Small intestine (tissue), 7 donors: ENCODE results near the gene C5orf58. TPM values are rescaled to one million over a fixed set of nuclear protein-coding genes. Genes with fewer than 3 reads are reported as not detected.

ENCODE experiments used
- DNase-seq, 2 donors: peaks; one replicate each; pipeline versions ENCODE4 v3.0.0 to v3.0.0-alpha.2; 2013
- FAIRE-seq: peaks from 2 replicates; lab custom pipeline; 2012; peaks lifted over from hg19 to GRCh38; lab: Jason Lieb, UNC
- H3K27ac ChIP-seq, 3 donors: one replicate each; pipeline ENCODE4 v1.5.1; 2013; ENCODE audit warnings: low read length in 2 of 3, mild to moderate bottlenecking in 2 of 3, control low read depth in 1 of 3, inconsistent platforms in 1 of 3, low read depth in 1 of 3, moderate library complexity in 1 of 3
- H3K27me3 ChIP-seq, 3 donors: one replicate each; pipeline ENCODE4 v1.6.1; 2013; ENCODE audit warnings: low read length in 3 of 3, inconsistent platforms in 1 of 3; ENCODE audit not compliant: control insufficient read depth in 3 of 3, insufficient read depth in 3 of 3
- H3K36me3 ChIP-seq, 3 donors: one replicate each; pipeline ENCODE4 v1.6.1; 2013; ENCODE audit warnings: low read length in 3 of 3, inconsistent platforms in 1 of 3, low read depth in 1 of 3, mild to moderate bottlenecking in 1 of 3, moderate library complexity in 1 of 3; ENCODE audit not compliant: control insufficient read depth in 3 of 3, insufficient read depth in 2 of 3
- H3K4me1 ChIP-seq, 3 donors: one replicate each; pipeline ENCODE4 v1.6.1; 2013; ENCODE audit warnings: low read length in 2 of 3, inconsistent platforms in 1 of 3, low read depth in 1 of 3, mild to moderate bottlenecking in 1 of 3, moderate library complexity in 1 of 3; ENCODE audit not compliant: control insufficient read depth in 3 of 3, insufficient read depth in 2 of 3
- H3K4me3 ChIP-seq, 3 donors: one replicate each; pipeline ENCODE4 v1.5.1; 2013; ENCODE audit warnings: low read length in 3 of 3, control low read depth in 1 of 3, inconsistent platforms in 1 of 3, low read depth in 1 of 3, mild to moderate bottlenecking in 1 of 3, moderate library complexity in 1 of 3
- H3K9me3 ChIP-seq, 2 donors: one replicate each; pipeline ENCODE4 v1.6.1; 2013; ENCODE audit warnings: low read depth in 1 of 2, low read length in 1 of 2; ENCODE audit not compliant: control insufficient read depth in 2 of 2, insufficient read depth in 1 of 2
- WGBS, 3 donors: extraction: QIAGEN DNeasy Blood & Tissue Kit; methylation state at CpG; one replicate each; pipeline ENCODE4 v1.1.7; 2013; 5-methylcytosine and 5-hydroxymethylcytosine counted together
- polyA plus RNA-seq, 4 donors: library from polyadenylated mRNA; stranded (reverse) in 3 of 4; unstranded in 1 of 4; fragments of 200-250 nt in 3 of 4; fragments of 120-200 nt in 1 of 4; gene quantifications; one replicate each; pipeline versions ENCODE4 v1.2.1 to v1.2.3, GENCODE V29; 2013
- donor health status: healthy with polysubstance abuse.
- donor health status: control.
- donor health status: control.
- donor health status: Bipolar disorder and iron deficiency.
- donor health status: healthy.

The C5orf58 gene
- polyA plus RNA-seq, 4 donors, result 0.69 TPM; not detected in 3

DNA sequence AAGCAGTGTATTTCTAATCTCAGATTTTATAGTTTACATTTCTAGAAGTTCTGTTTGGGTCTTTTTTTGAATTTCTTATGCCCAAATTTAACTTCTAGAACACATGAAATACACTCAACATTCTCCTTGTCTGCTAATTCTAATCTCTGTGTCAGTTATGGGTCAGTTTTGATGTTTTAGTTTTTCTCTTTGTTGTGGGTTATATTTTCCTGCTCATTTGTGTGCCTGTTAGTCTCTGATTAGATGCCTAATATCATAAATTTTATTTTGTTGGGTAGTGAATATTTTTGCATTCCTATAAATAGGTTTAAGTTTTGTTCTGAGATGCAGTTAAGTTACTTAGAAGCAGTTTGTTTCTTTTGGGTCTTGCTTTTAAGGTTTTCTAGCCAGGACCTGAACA lies 52.4 kb downstream of the C5orf58 start:
- Histone ChIP-seq H3K9me3 (peaks cover 0 to 3% of the 10 kb centered on the region in 2 donors), H3K4me1 (peaks cover 0 to 7% (median 0%) of the 10 kb centered on the region in 3 donors), H3K27ac (no peak overlapping the region), H3K4me3 (no peak overlapping the region), H3K27me3 (no peaks in the 10 kb centered on the region), H3K36me3 (no peaks in the 10 kb centered on the region)
- no peak for FAIRE-seq
- no peak for DNase-seq

DNA sequence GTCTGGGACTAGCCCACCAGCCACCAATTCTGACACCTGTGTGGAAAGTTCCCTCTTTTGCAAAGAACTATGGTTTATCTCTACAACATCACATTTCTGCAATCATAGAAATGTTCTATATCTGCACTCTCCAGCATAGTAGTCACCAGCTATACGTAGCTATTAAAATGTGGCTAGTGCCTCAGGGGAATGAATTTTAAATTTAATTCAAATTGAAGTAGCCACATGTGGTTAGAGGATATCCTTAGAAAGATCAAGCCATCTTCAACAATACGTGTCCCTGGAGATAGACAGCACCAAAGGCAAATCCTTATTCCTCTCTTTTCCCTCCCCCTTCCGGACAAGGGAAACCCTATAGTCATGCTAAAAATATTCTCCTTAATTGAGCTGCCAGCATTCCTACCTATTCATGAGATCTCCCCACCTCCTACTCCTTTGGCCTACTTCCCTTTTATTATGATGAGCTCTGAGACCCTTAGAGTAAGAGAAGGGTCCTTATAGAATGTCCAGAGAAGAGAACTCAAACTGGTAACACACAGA lies 53.7 kb downstream of the C5orf58 start:
- Histone ChIP-seq H3K4me3 (no peak overlapping the region), H3K9me3 (peaks cover 0 to 6% of the 10 kb centered on the region in 2 donors), H3K4me1 (peaks cover 0 to 7% (median 0%) of the 10 kb centered on the region in 3 donors), H3K27ac (no peak overlapping the region), H3K36me3 (no peaks in the 10 kb centered on the region), H3K27me3 (no peaks in the 10 kb centered on the region)
- DNase-seq (no peak), FAIRE-seq (no peak)
- 77 to 83% (median 80%) methylated on average over 3 of the region's 3 CpGs for WGBS, 3 donors

DNA sequence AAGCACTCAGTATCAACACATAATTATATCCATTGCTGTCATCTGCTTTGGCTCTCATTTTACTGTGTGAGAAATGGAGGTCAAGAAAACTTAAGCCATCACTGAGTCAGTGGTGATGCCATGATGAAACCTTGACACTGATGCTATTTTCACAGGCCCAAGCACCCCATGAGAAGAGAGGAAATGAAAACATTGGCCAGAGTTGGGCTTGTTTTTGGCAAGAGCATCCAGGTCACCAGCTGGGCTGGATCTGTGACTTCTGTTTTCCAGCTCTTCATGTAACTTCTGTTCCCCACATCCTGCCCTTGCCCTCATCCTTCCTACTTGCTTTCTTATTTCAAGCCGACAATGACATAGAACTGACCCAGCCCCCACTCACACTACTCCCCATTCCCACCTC lies 54.7 kb downstream of the C5orf58 start:
- no peaks in the 10 kb centered on the region for H3K27me3 ChIP-seq
- H3K9me3 ChIP-seq, result peaks cover 0 to 6% of the 10 kb centered on the region in 2 donors
- DNase-seq (no peak), FAIRE-seq (no peak)
- no peak overlapping the region for H3K4me3 ChIP-seq
- peaks cover 0 to 7% (median 0%) of the 10 kb centered on the region in 3 donors for H3K4me1 ChIP-seq
- 22 to 61% (median 55%) methylated on average over 1 of the region's 1 CpG for WGBS, 3 donors
- no peaks in the 10 kb centered on the region for H3K36me3 ChIP-seq
- peak overlapping the region in 1 of 3 donors; percentile 51 for H3K27ac ChIP-seq

DNA sequence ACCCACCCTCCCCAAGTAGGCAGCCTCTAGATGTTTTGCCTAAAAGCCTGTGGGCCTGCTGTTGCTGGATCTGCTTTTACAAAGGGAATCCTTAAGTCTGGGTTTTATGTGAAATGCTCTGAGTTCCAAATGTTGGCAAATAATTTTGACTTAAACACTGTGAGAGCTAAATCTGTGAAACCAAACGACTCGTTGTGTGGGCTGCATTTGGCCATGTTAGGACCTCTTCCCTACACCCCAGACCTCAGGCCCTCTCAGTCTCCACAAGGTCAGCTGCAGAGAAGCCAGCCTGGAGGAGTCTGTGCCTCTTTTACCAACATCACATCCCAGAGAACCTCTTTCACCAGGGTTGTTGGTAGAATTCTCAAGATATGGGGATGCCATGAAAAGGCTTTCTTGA lies 55.4 kb downstream of the C5orf58 start:
- WGBS, 3 donors, result 52 to 55% (median 52%) methylated on average over 2 of the region's 2 CpGs
- Histone ChIP-seq H3K9me3 (peaks cover 0 to 6% of the 10 kb centered on the region in 2 donors), H3K4me1 (peaks cover 0 to 7% (median 0%) of the 10 kb centered on the region in 3 donors), H3K27ac (peak overlapping the region in 1 of 3 donors; percentile 51), H3K27me3 (no peaks in the 10 kb centered on the region), H3K36me3 (no peaks in the 10 kb centered on the region), H3K4me3 (no peak overlapping the region)
- no peak for FAIRE-seq
- no peak for DNase-seq

DNA sequence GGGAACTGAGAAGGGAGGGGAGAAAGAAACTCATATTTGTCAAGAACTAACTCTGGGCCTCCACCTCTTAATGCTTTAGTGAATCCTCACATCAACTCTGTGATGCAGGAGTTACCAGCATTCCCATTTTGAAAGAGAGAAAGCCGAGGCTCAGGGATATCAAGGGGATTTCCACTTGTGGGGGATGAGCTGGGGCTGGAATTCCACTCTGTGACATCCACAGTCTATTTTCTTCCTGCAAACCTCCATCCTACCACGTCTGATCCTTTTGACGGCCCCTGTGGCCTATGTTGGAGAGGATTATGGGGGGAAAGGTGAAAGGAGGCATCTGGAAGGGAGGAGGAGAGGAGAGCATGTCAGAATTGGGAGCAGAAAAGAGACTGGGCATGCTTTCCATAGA lies 55.8 kb downstream of the C5orf58 start:
- DNase-seq (no peak), FAIRE-seq (no peak)
- H3K36me3 ChIP-seq, result no peaks in the 10 kb centered on the region
- H3K9me3 ChIP-seq, result peaks cover 0 to 6% of the 10 kb centered on the region in 2 donors
- peaks cover 0 to 7% (median 0%) of the 10 kb centered on the region in 3 donors for H3K4me1 ChIP-seq
- peak overlapping the region in 2 of 3 donors; percentile 22 to 51 for H3K27ac ChIP-seq
- no peak overlapping the region for H3K4me3 ChIP-seq
- H3K27me3 ChIP-seq, result no peaks in the 10 kb centered on the region
- 36 to 63% (median 45%) methylated on average over 3 of the region's 3 CpGs for WGBS, 3 donors

DNA sequence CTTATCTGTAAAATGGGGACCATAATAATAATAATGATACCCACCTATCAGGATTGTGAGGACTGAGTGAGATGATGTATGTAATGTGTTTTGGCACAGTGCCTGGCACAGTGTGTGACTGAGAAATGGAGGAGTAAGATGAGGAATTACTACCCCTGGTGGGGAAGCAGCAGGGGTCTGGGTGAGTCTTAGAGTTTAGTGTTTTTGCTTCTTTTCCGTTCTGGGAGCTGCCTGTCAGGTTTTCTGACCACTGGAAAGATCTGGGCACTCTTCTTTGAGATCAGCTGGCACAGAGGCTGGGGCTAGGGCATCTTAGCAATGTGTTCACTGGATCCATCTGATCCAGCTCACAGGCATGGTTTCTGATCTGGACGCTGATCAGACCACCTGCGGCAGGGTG lies 56.3 kb downstream of the C5orf58 start:
- H3K9me3 ChIP-seq, result peaks cover 0 to 6% of the 10 kb centered on the region in 2 donors
- WGBS, 3 donors, result 51 to 85% (median 83%) methylated on average over 3 of the region's 3 CpGs
- no peaks in the 10 kb centered on the region for H3K36me3 ChIP-seq
- no peak for FAIRE-seq
- no peak for DNase-seq
- H3K27me3 ChIP-seq, result no peaks in the 10 kb centered on the region
- peaks cover 0 to 7% (median 0%) of the 10 kb centered on the region in 3 donors for H3K4me1 ChIP-seq
- peak overlapping the region in 2 of 3 donors; percentile 22 to 51 for H3K27ac ChIP-seq
- no peak overlapping the region for H3K4me3 ChIP-seq

DNA sequence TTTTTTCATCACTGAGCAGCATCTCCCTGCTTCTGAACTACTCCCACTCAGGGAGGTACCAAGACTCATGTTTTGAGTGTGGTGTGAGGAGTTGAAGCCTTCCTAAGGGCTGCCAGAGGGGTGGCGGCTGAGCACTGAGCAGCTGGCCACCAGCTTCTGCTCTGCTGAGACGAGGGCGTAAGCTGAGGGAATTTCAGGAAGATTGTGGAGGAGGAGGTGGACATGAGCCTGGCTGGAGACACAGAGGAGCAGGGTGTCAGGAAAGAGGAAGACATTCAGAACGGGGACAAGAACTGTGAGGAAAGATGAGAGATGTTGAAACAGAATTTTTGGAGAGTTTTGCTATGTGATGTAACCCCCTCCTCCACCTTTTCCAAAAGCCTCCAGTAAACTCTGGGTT lies 57.0 kb downstream of the C5orf58 start:
- 42 to 70% (median 66%) methylated on average over 4 of the region's 4 CpGs for WGBS, 3 donors
- peak overlapping the region in 1 of 3 donors; percentile 46 for H3K27ac ChIP-seq
- no peaks in the 10 kb centered on the region for H3K27me3 ChIP-seq

DNA sequence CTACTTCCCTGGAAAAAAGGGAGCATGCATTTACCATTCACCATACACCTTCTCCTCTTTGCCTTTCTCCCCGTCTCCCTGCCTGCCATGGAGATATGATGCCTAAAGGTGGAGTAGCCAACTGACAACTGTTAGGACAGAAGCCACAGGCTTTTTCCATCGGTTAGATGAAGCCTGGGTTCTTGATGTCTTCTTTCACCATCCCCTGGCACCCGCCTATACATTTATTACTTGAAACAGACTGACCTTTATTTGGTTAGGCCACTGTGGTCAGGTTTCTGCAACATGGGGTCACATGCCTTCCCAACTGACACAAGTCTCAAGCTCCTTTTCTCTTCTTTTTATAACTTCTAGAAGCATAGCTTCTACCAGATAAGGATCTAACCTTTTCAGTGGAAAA lies 57.7 kb downstream of the C5orf58 start:
- FAIRE-seq (no peak), DNase-seq (no peak)
- Histone ChIP-seq H3K4me3 (no peak overlapping the region), H3K27me3 (no peaks in the 10 kb centered on the region), H3K36me3 (no peaks in the 10 kb centered on the region), H3K27ac (peak overlapping the region in 1 of 3 donors; percentile 24), H3K4me1 (peaks cover 0 to 7% (median 0%) of the 10 kb centered on the region in 3 donors), H3K9me3 (peaks cover 0 to 6% of the 10 kb centered on the region in 2 donors)
- 66 to 71% (median 70%) methylated on average over 3 of the region's 3 CpGs for WGBS, 3 donors

More for the DNA sequence above, 57.0 kb downstream of the C5orf58 start:
- no peaks in the 10 kb centered on the region for H3K36me3 ChIP-seq
- H3K9me3 ChIP-seq, result peaks cover 0 to 6% of the 10 kb centered on the region in 2 donors
- H3K4me3 ChIP-seq, result no peak overlapping the region
- peaks cover 0 to 7% (median 0%) of the 10 kb centered on the region in 3 donors for H3K4me1 ChIP-seq
- DNase-seq (no peak), FAIRE-seq (no peak)
